DOHH2 (cell line): ENCODE measurements around the gene GMEB2.

ENCODE experiments used
- H3F3A ChIP-seq: fragments of 200-600 bp; sonication (generic), shearing (Covaris generic); 2 replicates; pipeline ENCODE4 v1.6.0; 2016; ENCODE audit warnings: antibody characterized with exemption, mild to moderate bottlenecking; ENCODE audit not compliant: control insufficient read depth, insufficient read depth
- H3K27ac ChIP-seq: fragments of 200-600 bp; sonication (generic); 2 replicates; pipeline ENCODE4 v1.5.1; 2014; ENCODE audit warnings: low read depth, mild to moderate bottlenecking, low read length, moderate library complexity
- H3K27me3 ChIP-seq: fragments of 200-600 bp; sonication (generic); 2 replicates; pipeline ENCODE4 v1.6.1; 2014; ENCODE audit warnings: mild to moderate bottlenecking, low read length, mixed read lengths; ENCODE audit not compliant: control insufficient read depth
- H3K36me3 ChIP-seq: fragments of 200-600 bp; sonication (generic); 2 replicates; pipeline ENCODE4 v1.6.1; 2014; ENCODE audit warnings: mild to moderate bottlenecking, low read length, moderate library complexity, mixed read lengths; ENCODE audit not compliant: control insufficient read depth
- H3K4me1 ChIP-seq: fragments of 200-600 bp; sonication (generic); 2 replicates; pipeline ENCODE4 v1.6.1; 2014; ENCODE audit warnings: mild to moderate bottlenecking, low read length, mixed read lengths; ENCODE audit not compliant: control insufficient read depth
- H3K4me2 ChIP-seq: fragments of 200-600 bp; sonication (generic); 2 replicates; pipeline ENCODE4 v1.6.0; 2014; ENCODE audit warnings: mild to moderate bottlenecking, low read length, moderate library complexity
- H3K4me3 ChIP-seq: fragments of 200-600 bp; sonication (generic); 2 replicates; pipeline ENCODE4 v1.5.1; 2014; ENCODE audit warnings: mild to moderate bottlenecking, low read length, mixed read lengths
- H3K79me2 ChIP-seq: fragments of 200-600 bp; sonication (generic); 2 replicates; pipeline ENCODE4 v1.6.1; 2014; ENCODE audit warnings: mild to moderate bottlenecking, low read length, mixed read lengths; ENCODE audit not compliant: control insufficient read depth
- H3K9me2 ChIP-seq: fragments of 200-600 bp; sonication (generic); replicated peaks from 2 replicates; pipeline ENCODE4 v1.6.1; 2014; ENCODE audit warnings: mild to moderate bottlenecking, low read length, mixed read lengths; ENCODE audit not compliant: control insufficient read depth
- H3K9me3 ChIP-seq: fragments of 200-600 bp; sonication (generic); 2 replicates; pipeline ENCODE4 v1.6.1; 2014; ENCODE audit warnings: antibody characterized with exemption, low read length, mixed read lengths; ENCODE audit not compliant: control insufficient read depth, insufficient read depth
- H4K20me1 ChIP-seq: fragments of 200-600 bp; sonication (generic); 2 replicates; pipeline ENCODE4 v1.6.0; 2014; ENCODE audit warnings: low read depth, mild to moderate bottlenecking, antibody characterized with exemption, low read length, moderate library complexity; ENCODE audit not compliant: control insufficient read depth, insufficient read depth
- EZH2phosphoT487 ChIP-seq: fragments of 200-600 bp; sonication (generic); IDR thresholded peaks from 2 replicates; pipeline ENCODE4 v1.6.1; 2017; ENCODE audit warnings: borderline replicate concordance, mild to moderate bottlenecking, antibody characterized with exemption, low read length, moderate library complexity, mixed read lengths
- TF ChIP-seq, protein P1 (sequence below): fragments of 200-600 bp; sonication (generic); IDR thresholded peaks from one replicate; pipeline ENCODE4 v1.5.1; 2014; ENCODE audit warnings: antibody characterized with exemption, mild to moderate bottlenecking, low read depth, low read length; ENCODE audit not compliant: poor library complexity, severe bottlenecking

GMEB2 gene

DNA sequence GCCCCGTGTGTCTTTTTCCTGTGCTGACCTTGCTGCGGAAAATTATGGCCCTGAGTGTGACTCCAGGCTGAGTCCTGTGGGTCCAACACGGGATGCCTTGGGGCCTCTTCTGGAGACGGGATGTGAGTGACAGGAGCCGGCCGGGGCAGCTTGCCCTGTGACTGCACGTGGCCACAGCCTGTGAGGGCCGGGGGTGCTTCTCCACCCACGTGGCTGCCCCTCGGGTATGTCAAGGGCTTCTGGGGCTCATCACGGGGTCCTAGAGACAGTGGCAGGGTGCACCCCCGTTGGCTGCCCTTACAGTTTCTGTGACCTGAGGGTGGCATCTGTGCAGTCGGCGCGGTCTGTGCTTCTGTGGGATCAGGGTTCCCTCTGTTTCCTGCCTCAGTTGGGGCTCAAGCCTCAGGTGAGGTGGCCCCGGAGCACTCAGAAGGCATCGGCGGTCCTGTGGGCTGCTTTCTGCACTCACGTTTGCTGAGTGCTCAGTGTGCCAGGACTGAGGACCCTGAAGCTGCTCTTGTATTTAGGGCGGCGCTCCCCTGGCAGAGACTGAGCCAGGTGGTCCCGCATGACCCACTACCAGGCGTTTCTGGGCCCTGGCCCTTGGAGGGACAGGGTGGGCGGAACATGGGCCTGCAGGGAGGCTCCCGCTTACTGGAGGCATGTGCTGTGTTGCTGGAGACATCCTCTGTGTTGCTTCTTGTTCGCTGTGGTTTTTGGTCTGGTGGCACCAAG, 36.6 kb upstream of the GMEB2 start:
- H3K4me3 ChIP-seq: no peak overlapping the region
- no peaks in the 10 kb centered on the region for H3K9me2 ChIP-seq
- H3K27me3 ChIP-seq: no peaks in the 10 kb centered on the region
- no peak overlapping the region for H3K27ac ChIP-seq
- no peaks in the 10 kb centered on the region for H3K9me3 ChIP-seq
- peaks cover 8% of the 10 kb centered on the region; the same call in 1 of the 2 replicates for H4K20me1 ChIP-seq
- peaks cover 57% of the 10 kb centered on the region for H3K36me3 ChIP-seq
- peaks cover 23% of the 10 kb centered on the region for H3K79me2 ChIP-seq
- no peak for TF ChIP-seq EZH2phosphoT487
- H3K4me2 ChIP-seq: no peak overlapping the region
- no peaks in the 10 kb centered on the region for H3F3A ChIP-seq
- peaks cover 7% of the 10 kb centered on the region for H3K4me1 ChIP-seq

- H3K27me3 ChIP-seq: no peaks in the 10 kb centered on the region
- H3K9me3 ChIP-seq: no peaks in the 10 kb centered on the region
- H3K9me2 ChIP-seq: no peaks in the 10 kb centered on the region
- H4K20me1 ChIP-seq: peaks cover 8% of the 10 kb centered on the region; the same call in 1 of the 2 replicates
- H3F3A ChIP-seq: no peaks in the 10 kb centered on the region
- H3K27ac ChIP-seq: no peak overlapping the region
- TF ChIP-seq, protein P1, sequence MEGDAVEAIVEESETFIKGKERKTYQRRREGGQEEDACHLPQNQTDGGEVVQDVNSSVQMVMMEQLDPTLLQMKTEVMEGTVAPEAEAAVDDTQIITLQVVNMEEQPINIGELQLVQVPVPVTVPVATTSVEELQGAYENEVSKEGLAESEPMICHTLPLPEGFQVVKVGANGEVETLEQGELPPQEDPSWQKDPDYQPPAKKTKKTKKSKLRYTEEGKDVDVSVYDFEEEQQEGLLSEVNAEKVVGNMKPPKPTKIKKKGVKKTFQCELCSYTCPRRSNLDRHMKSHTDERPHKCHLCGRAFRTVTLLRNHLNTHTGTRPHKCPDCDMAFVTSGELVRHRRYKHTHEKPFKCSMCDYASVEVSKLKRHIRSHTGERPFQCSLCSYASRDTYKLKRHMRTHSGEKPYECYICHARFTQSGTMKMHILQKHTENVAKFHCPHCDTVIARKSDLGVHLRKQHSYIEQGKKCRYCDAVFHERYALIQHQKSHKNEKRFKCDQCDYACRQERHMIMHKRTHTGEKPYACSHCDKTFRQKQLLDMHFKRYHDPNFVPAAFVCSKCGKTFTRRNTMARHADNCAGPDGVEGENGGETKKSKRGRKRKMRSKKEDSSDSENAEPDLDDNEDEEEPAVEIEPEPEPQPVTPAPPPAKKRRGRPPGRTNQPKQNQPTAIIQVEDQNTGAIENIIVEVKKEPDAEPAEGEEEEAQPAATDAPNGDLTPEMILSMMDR: no peak
- no peak for TF ChIP-seq EZH2phosphoT487
- H3K4me1 ChIP-seq: peaks cover 9% of the 10 kb centered on the region
- H3K4me3 ChIP-seq: no peak overlapping the region
- H3K4me2 ChIP-seq: no peak overlapping the region
- peaks cover 23% of the 10 kb centered on the region for H3K79me2 ChIP-seq
- peaks cover 50% of the 10 kb centered on the region for H3K36me3 ChIP-seq
Observed at GRCh38 chr20:63662813-63663189, 35.9 kb upstream of the GMEB2 start.

- Histone ChIP-seq H3K4me1 (peaks cover 15% of the 10 kb centered on the region), H3K36me3 (peaks cover 44% of the 10 kb centered on the region), H3K9me3 (no peaks in the 10 kb centered on the region), H3K4me3 (no peak overlapping the region), H3K79me2 (peaks cover 23% of the 10 kb centered on the region), H3K9me2 (no peaks in the 10 kb centered on the region), H3K27me3 (no peaks in the 10 kb centered on the region), H3F3A (no peaks in the 10 kb centered on the region), H3K27ac (no peak overlapping the region), H4K20me1 (peaks cover 8% of the 10 kb centered on the region; the same call in 1 of the 2 replicates), H3K4me2 (no peak overlapping the region)
- TF ChIP-seq, protein P1: no peak
- no peak for TF ChIP-seq EZH2phosphoT487
Observed at GRCh38 chr20:63661959-63662812, 35.3 kb upstream of the GMEB2 start.
